ENCODE measurements around the gene ZNF654.

- no peak for TF ChIP-seq YY1 (IDR thresholded peaks at IDR 0.05; ENCODE audit: insufficient read depth, insufficient read length)
- no peak for TF ChIP-seq ZNF274 (IDR thresholded peaks at IDR 0.05; ENCODE audit: low read depth, low read length)
Observed at GRCh38 chr3:88076712-88077111, 17.7 kb downstream of the ZNF654 start.

All from NT2/D1 (cell line).